ENCODE measurements around the gene NOL3.

- no peak for TF ChIP-seq FOXM1 (IDR thresholded peaks at IDR 0.05; ENCODE audit: borderline replicate concordance, low read depth)
- TF ChIP-seq EP300 (IDR thresholded peaks at IDR 0.05; ENCODE audit: borderline replicate concordance): no peak
- no peak for TF ChIP-seq MAX (IDR thresholded peaks at IDR 0.05)
- TF ChIP-seq ZBTB7A (IDR thresholded peaks at IDR 0.05; ENCODE audit: low read depth): no peak
- TF ChIP-seq EGR1 (IDR thresholded peaks at IDR 0.05): no peak
- TF ChIP-seq YY1 (IDR thresholded peaks at IDR 0.05; ENCODE audit: low read depth): no peak
- no peak for TF ChIP-seq RAD21 (IDR thresholded peaks at IDR 0.05; ENCODE audit: low read depth)
- TF ChIP-seq REST (IDR thresholded peaks at IDR 0.05; ENCODE audit: low read depth): no peak
- no peak for TF ChIP-seq CEBPB (IDR thresholded peaks at IDR 0.05)
- TF ChIP-seq NFIC (IDR thresholded peaks at IDR 0.05): no peak
- TF ChIP-seq CREB1 (IDR thresholded peaks at IDR 0.05; ENCODE audit: low read depth): no peak
Observed at GRCh38 chr16:67215706-67216105, 45.4 kb downstream of the NOL3 start.
